AG09309 (cell line): ENCODE data around the gene CLEC16A.

Source experiments
- DNase-seq: peaks from one replicate; pipeline ENCODE4 v3.0.0-alpha.2; 2010; ENCODE audit warnings: low read depth
- H3K4me3 ChIP-seq: 2 replicates; pipeline ENCODE4 v1.5.1; 2011; ENCODE audit warnings: mild to moderate bottlenecking, low read depth, low read length, moderate library complexity; ENCODE audit not compliant: control insufficient read depth
- CTCF ChIP-seq: IDR thresholded peaks from 2 replicates; pipeline ENCODE4 v1.5.1; 2011; ENCODE audit warnings: mild to moderate bottlenecking, low read depth, low read length, inconsistent platforms; ENCODE audit not compliant: insufficient read depth, control insufficient read depth; ENCODE audit errors: missing control alignments

CLEC16A gene

GRCh38 chr16:11139326-11140097, 195.1 kb downstream of the CLEC16A start:
- H3K4me3 ChIP-seq: no peak overlapping the region
- DNase-seq: peak; percentile 11

GRCh38 chr16:11140098-11140375, 195.7 kb downstream of the CLEC16A start:
- no peak for DNase-seq
- TF ChIP-seq CTCF: no peak

More at GRCh38 chr16:11139326-11140097, 195.1 kb downstream of the CLEC16A start:
- TF ChIP-seq CTCF: no peak

GRCh38 chr16:11140466-11140865, 196.1 kb downstream of the CLEC16A start:
- TF ChIP-seq CTCF: no peak
- DNase-seq: no peak
- H3K4me3 ChIP-seq: no peak overlapping the region

More at GRCh38 chr16:11140098-11140375, 195.7 kb downstream of the CLEC16A start:
- no peak overlapping the region for H3K4me3 ChIP-seq

GRCh38 chr16:11140867-11141266, 196.5 kb downstream of the CLEC16A start:
- no peak for TF ChIP-seq CTCF
- no peak for DNase-seq
- no peak overlapping the region for H3K4me3 ChIP-seq

GRCh38 chr16:11141409-11142260, 197.3 kb downstream of the CLEC16A start:
- no peak for TF ChIP-seq CTCF
- no peak for DNase-seq

GRCh38 chr16:11142261-11142630, 197.9 kb downstream of the CLEC16A start:
- TF ChIP-seq CTCF: no peak
- DNase-seq: no peak

More at GRCh38 chr16:11141409-11142260, 197.3 kb downstream of the CLEC16A start:
- no peak overlapping the region for H3K4me3 ChIP-seq

More at GRCh38 chr16:11142261-11142630, 197.9 kb downstream of the CLEC16A start:
- no peak overlapping the region for H3K4me3 ChIP-seq
